HG03064 (cell line): ENCODE results near the gene PDCD1.
"Not testable (repeated sequence)": the region's sequence is repeated elsewhere in the genome, so short reads cannot be mapped to it uniquely, and the experiment has no call there.

ENCODE experiments used
- ATAC-seq: cut with Tn5 transposase; IDR thresholded peaks from one replicate; pipeline ENCODE4 v1.9.1; 2021; ENCODE audit warnings: low read depth; ENCODE audit not compliant: unreplicated experiment

PDCD1 gene

DNA sequence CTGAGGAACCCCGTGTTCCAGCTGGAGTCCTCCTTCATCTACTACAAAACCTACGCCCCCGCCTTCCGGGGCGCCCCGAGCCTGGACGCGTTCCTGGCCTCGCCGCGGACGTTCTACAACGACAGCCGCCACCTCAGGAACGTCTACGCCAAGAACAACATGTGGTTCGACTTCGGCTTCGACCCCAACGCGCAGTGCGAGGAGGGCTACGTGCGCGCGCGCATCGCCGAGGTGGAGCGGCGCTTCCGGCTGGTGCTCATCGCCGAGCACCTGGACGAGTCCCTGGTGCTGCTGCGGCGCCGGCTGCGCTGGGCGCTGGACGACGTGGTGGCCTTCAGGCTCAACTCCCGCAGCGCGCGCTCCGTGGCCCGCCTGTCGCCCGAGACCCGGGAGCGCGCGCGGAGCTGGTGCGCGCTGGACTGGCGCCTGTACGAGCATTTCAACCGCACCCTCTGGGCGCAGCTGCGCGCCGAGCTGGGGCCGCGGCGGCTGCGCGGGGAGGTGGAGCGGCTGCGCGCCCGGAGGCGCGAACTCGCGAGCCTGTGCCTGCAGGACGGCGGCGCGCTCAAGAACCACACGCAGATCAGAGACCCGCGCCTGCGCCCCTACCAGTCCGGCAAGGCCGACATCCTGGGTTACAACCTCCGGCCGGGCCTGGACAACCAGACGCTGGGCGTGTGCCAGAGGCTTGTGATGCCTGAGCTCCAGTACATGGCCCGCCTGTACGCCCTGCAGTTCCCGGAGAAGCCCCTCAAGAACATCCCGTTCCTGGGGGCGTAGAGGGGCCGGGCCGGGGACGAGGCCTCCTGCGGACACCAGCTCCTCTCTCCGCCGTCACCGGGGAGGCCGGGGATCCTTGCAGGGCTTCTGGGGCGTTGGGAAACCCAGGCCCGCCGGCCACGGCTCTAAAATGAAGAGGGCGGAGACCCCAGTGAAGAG is 55.0 kb downstream of the PDCD1 start:
- ATAC-seq, result no peak

DNA sequence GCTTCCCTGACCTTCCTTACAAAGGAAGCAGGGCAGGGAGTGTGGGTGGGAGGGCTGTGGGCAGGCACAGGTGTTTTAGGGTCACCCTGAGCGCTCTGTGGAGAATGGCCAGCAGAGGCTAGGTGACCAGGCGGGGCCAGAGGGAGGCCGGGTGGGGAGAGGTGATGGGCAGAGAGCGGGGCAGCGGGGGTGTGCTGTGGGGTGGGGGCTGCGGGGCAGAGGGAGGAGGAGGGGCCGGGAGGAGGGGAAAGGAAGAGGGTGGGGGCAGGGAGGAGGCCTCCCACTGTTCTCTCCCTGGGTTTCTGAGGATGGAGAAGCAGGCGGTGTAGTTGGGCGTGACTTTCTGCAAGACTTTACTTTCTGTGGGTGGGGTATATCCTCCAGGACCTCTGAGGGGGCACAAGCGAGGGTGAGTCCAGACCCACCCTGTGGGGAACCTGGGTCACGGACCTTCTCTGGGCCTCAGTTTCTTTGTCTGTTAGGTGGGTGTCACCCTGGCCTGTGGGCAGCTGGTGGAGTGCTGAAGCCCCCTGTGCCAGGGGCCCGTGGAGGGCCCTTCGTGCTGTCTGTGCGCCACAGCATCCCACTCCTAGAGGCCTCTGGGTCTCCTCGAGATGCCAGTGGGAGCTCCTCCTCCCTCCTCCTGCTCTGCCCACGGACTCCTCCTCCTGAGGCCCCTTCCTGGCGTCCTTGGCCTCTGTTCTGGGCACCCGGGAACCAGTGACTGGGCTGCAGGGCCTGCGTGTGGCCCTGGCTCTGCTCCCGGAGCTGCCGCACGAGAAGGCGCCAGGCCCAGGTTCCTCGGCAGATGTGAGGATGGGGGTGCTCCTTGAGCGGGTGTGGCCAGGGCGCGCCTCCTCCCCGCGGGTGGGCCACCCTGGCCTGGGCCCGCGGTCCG is 56.0 kb downstream of the PDCD1 start:
- no peak for ATAC-seq

DNA sequence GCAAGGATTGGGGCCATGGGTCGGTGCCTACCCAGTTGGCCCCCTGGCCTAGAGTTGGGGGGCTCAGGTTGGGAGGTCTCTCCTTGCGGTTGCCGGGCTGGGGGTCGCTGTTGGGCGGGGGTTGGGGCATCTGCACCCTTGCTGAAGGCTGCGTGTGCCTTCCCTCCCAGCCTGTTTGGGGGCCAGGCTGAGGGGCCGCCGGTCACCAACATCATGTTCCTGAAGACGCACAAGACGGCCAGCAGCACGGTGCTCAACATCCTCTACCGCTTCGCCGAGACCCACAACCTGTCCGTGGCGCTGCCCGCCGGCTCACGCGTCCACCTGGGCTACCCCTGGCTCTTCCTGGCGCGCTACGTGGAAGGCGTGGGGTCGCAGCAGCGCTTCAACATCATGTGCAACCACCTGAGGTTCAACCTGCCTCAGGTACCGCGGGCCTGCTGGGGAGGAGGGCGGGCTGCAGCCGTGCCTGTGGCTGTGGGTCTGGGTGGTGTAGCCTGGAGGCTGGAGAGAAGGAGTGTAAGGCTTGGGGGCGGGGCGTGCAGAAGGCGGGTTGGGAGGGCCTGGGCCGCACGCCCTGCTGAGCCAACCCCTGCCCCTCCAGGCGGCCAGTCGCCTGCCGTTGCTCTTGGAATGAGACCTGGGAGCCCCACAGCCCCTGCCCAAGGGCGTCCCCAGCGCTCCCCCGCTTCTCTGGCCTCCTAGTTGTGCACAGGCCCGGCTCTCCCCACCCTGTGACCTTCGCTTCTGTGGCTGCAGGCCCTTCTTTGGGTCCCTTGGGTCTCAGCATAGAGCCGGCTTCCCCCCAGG is 56.9 kb downstream of the PDCD1 start:
- no peak for ATAC-seq

DNA sequence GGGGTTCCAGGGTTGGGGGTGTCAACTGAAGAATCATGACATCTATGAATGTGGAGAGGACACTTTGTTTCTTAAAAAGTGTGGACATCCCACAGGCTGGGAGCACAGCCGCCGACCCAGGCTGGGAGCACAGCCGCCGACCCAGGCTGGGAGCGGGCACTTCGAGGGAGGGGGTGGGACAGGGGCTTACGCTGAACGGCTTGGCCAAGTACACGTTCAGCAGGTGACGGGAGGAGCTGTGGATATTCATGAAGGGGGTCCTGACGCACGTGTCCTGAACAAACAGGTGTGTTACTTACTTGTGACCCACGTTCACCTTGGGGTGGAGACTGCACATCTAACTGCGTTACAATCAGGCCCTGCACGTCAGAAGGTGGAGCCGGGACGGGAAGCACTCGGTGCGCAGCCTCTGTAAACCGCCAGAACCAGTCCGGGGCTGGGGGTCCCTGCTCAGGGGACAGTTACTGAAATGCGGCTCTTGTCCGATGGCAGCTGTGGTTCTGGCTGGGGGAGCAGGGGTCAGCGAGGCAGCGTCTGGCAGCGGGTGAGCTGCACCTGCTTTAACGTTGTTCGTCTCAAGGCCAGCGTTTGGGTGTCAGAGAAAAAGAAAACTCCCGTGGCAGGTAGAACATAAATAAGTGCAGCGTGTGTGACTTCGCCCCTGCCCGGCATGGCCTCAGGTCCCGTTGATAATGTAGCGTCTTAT is 58.3 kb downstream of the PDCD1 start:
- not testable (repeated sequence) for ATAC-seq
